GM23248 (cell line): ENCODE data around the gene STXBP3. TPM values are rescaled to one million over a fixed set of nuclear protein-coding genes. Genes with fewer than 3 reads are reported as not detected.

Source experiments
- DNase-seq: peaks from one replicate; pipeline ENCODE4 v3.0.0-alpha.2; 2015
- H2AFZ ChIP-seq: fragments of 200-600 bp; sonication (generic); 2 replicates; pipeline ENCODE4 v1.6.1; 2016; ENCODE audit warnings: antibody characterized with exemption
- H3F3A ChIP-seq: fragments of 200-600 bp; sonication (generic); 2 replicates; pipeline ENCODE4 v1.6.1; 2016; ENCODE audit warnings: mild to moderate bottlenecking, antibody characterized with exemption, mixed run types; ENCODE audit not compliant: insufficient read depth
- H3K27ac ChIP-seq: fragments of 200-600 bp; sonication (generic); 2 replicates; pipeline ENCODE4 v1.5.1; 2016; ENCODE audit warnings: mild to moderate bottlenecking
- H3K27me3 ChIP-seq: fragments of 200-600 bp; sonication (generic); replicated peaks from 2 replicates; pipeline ENCODE4 v1.6.1; 2016; ENCODE audit warnings: mild to moderate bottlenecking; ENCODE audit not compliant: insufficient read depth
- H3K36me3 ChIP-seq: fragments of 200-600 bp; sonication (generic); 2 replicates; pipeline ENCODE4 v1.6.1; 2016; ENCODE audit warnings: low read depth, mild to moderate bottlenecking
- H3K4me1 ChIP-seq: fragments of 200-600 bp; sonication (generic); 2 replicates; pipeline ENCODE4 v1.6.1; 2016; ENCODE audit warnings: mild to moderate bottlenecking; ENCODE audit not compliant: insufficient read depth
- H3K4me2 ChIP-seq: fragments of 200-600 bp; sonication (generic); one replicate; pipeline ENCODE4 v1.6.1; 2016; ENCODE audit warnings: mild to moderate bottlenecking; ENCODE audit not compliant: unreplicated experiment
- H3K4me3 ChIP-seq: fragments of 200-600 bp; sonication (generic); 2 replicates; pipeline ENCODE4 v1.5.1; 2016; ENCODE audit warnings: mild to moderate bottlenecking
- H3K79me2 ChIP-seq: fragments of 200-600 bp; sonication (generic); 2 replicates; pipeline ENCODE4 v1.6.1; 2016; ENCODE audit warnings: mild to moderate bottlenecking; ENCODE audit not compliant: insufficient read depth
- H3K9ac ChIP-seq: fragments of 200-600 bp; sonication (generic); 2 replicates; pipeline ENCODE4 v1.6.1; 2016; ENCODE audit warnings: mild to moderate bottlenecking
- H3K9me2 ChIP-seq: fragments of 200-600 bp; sonication (generic); 2 replicates; pipeline ENCODE4 v1.6.1; 2016; ENCODE audit warnings: mixed run types, mild to moderate bottlenecking, moderate library complexity; ENCODE audit not compliant: insufficient read depth
- H3K9me3 ChIP-seq: fragments of 200-600 bp; sonication (generic); one replicate; pipeline ENCODE4 v1.6.1; 2017; ENCODE audit warnings: low read depth
- H4K20me1 ChIP-seq: fragments of 200-600 bp; sonication (generic); 2 replicates; pipeline ENCODE4 v1.6.0; 2016; ENCODE audit not compliant: insufficient read depth
- EZH2 ChIP-seq: fragments of 200-600 bp; sonication (generic); IDR thresholded peaks from 2 replicates; pipeline ENCODE4 v1.6.1; 2018; ENCODE audit warnings: antibody characterized with exemption, mild to moderate bottlenecking; ENCODE audit not compliant: insufficient read depth, poor library complexity, severe bottlenecking
- EZH2phosphoT487 ChIP-seq: fragments of 200-600 bp; sonication (generic); IDR thresholded peaks from 2 replicates; pipeline ENCODE4 v1.6.1; 2018; ENCODE audit warnings: antibody characterized with exemption, moderate library complexity, mild to moderate bottlenecking, low read depth; ENCODE audit not compliant: insufficient read depth
- WGBS, 2 experiments: methylation state at CpG; one replicate each; pipeline ENCODE4 v1.1.6; 2015 to 2017; ENCODE audit warnings: low lambda C conversion rate in 2 of 2, low coverage in 1 of 2; ENCODE audit errors: missing lambda C conversion rate in 2 of 2; 5-methylcytosine and 5-hydroxymethylcytosine counted together
- in situ Hi-C: fragments of 300-500 bp; cut with MboI; formaldehyde crosslinking; loops from 2 replicates; pipeline ENCODE4 v1.15.0; 2020
- polyA plus RNA-seq: library from polyadenylated mRNA; unstranded; fragments of >200 nt; fragmentation: Nextera tagmentation; extraction: Ambion mirVana; gene quantifications from 2 replicates; pipeline ENCODE4 v1.2.1, GENCODE V29; 2016
- total RNA-seq: library from RNA; depleted of rRNA; stranded (reverse); fragments of >200 nt; shearing (Covaris generic); gene quantifications from 2 replicates; pipeline ENCODE4 v1.2.3, GENCODE V29; 2014

STXBP3 gene
- total and polyA plus RNA-seq, 2 experiments from 2014 or later, result 42.3 to 43.7 TPM

DNA sequence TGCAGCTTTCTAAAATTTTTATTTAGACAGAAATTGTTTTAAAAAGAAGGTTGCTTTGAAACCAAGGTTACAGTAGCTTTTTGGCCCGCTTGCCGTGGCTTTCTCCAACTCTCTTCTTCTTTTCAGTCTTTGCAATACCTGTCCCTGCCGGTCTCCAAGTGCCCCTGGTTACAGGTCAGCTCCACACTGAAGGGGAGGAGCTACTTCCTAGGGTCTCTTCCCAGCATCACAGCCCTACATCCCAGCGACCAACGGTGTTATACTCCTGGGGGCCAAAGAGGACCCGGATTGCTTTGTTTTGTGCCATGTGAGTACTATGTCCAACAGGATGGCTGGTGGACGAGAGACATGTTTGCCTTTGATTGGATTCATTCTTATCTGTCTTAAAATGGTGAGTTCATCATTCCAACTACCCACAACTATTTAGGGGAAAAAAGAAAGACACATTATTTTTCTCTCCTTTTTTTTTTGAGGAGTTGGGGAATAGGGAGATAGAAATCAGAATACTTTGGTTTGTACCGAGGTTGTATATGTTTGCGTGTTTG, 33.8 kb upstream of the STXBP3 start, which contains the start of gene FNDC7:
TSS of gene FNDC7 (plus strand) at position 303 of the 545 bp plus-strand sequence. CDS start at position 329, 26 bp downstream.
- Histone ChIP-seq H3K4me1 (no peaks in the 10 kb centered on the region), H3F3A (no peaks in the 10 kb centered on the region), H2AFZ (peak within 1 kb of the TSS; percentile 47; the same call in 1 of the 2 replicates), H3K27me3 (no peaks in the 10 kb centered on the region), H3K9ac (no peak within 1 kb of the TSS), H3K4me2 (no peak within 1 kb of the TSS), H3K79me2 (no peaks in the 10 kb centered on the region), H3K4me3 (no peak within 1 kb of the TSS), H3K9me2 (no peaks in the 10 kb centered on the region), H4K20me1 (no peaks in the 10 kb centered on the region), H3K9me3 (no peaks in the 10 kb centered on the region), H3K36me3 (no peaks in the 10 kb centered on the region), H3K27ac (no peak within 1 kb of the TSS)
- in situ Hi-C loops, result no loop called here
- no peak for TF ChIP-seq EZH2phosphoT487
- no peak for TF ChIP-seq EZH2
- no peak for DNase-seq
- WGBS, 2 experiments, result 51 to 52% methylated on average over 9 of the region's 9 CpGs

DNA sequence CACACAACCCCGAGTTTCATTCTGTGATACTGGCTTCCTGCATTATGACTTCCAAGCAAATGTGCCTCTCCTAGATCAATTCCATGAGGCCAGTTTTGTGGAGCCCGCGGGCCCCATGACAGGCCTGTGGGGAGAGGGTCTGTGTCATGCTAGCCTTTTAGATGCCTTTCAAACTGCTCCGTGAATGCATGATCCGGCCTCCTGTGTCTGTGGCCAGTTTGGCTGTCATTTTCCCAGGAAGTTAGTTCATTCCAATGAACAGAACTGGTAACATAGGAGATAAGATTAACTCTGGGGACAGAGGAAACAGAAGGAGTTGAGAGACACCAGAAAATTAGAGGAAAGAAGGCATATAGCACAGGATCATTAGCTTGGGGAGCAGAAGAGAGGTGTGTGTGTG, 30.5 kb upstream of the STXBP3 start:
- no peak overlapping the region for H3K4me3 ChIP-seq
- H4K20me1 ChIP-seq, result no peaks in the 10 kb centered on the region
- TF ChIP-seq EZH2phosphoT487 (no peak), EZH2 (no peak)
- H3K27ac ChIP-seq, result no peak overlapping the region
- H3K4me2 ChIP-seq, result no peak overlapping the region
- in situ Hi-C loops, result no loop called here
- DNase-seq, result no peak
- no peaks in the 10 kb centered on the region for H3K79me2 ChIP-seq
- 61 to 66% methylated on average over 5 of the region's 5 CpGs for WGBS, 2 experiments
- H3K9me2 ChIP-seq, result no peaks in the 10 kb centered on the region
- H3K4me1 ChIP-seq, result peaks cover 20% of the 10 kb centered on the region
- no peak overlapping the region for H2AFZ ChIP-seq
- H3K9me3 ChIP-seq, result no peaks in the 10 kb centered on the region
- peaks cover 22% of the 10 kb centered on the region for H3F3A ChIP-seq
- no peaks in the 10 kb centered on the region for H3K27me3 ChIP-seq
- no peaks in the 10 kb centered on the region for H3K36me3 ChIP-seq
- no peak overlapping the region for H3K9ac ChIP-seq

DNA sequence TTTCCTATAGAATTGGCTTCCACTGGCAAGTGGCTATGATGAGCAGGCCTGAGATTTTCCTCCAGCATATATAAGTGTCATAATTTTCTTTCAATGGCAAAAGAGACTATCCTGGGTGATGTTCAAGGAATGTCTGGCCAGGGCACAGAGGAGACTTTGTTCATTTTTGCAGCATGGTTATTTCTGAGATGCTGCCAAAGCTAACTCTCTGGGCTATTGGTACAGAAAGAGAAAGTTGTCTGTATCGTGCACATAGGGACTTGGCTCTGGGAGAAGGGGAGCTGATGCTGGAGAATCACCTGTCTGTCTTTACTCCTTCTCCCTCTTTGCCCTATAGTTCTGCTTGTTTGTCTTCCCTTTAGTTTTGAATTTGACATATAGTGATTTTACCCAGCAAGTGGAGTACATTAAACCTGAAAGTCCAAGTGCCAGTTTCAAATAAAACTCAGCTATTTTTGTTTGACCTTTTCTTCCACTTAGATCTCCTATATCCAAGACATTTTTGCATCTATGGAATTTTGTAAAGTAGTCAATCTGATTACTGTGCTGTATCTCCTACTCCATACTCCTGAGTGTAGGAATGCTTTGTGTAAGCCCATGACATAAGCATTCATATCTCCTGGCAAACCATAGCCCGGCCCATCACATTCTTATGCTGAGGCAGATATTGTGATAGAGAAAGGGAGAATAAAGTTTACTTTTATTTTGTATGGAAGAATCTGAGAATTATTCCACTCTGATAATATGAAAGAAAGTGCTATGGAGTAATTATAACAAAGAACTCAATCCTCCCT, 29.8 kb upstream of the STXBP3 start:
- Histone ChIP-seq H3K4me1 (peaks cover 25% of the 10 kb centered on the region), H3K4me2 (no peak overlapping the region), H3K9me3 (no peaks in the 10 kb centered on the region), H3K9ac (no peak overlapping the region), H3F3A (peaks cover 26% of the 10 kb centered on the region), H2AFZ (no peak overlapping the region), H3K9me2 (no peaks in the 10 kb centered on the region), H3K27ac (no peak overlapping the region), H4K20me1 (no peaks in the 10 kb centered on the region), H3K27me3 (no peaks in the 10 kb centered on the region), H3K79me2 (no peaks in the 10 kb centered on the region), H3K36me3 (no peaks in the 10 kb centered on the region), H3K4me3 (no peak overlapping the region)
- TF ChIP-seq EZH2phosphoT487, result no peak
- TF ChIP-seq EZH2, result no peak
- 81% methylated on average over 2 of the region's 2 CpGs for WGBS, 2 experiments
- DNase-seq, result no peak
- in situ Hi-C loops, result no loop called here

DNA sequence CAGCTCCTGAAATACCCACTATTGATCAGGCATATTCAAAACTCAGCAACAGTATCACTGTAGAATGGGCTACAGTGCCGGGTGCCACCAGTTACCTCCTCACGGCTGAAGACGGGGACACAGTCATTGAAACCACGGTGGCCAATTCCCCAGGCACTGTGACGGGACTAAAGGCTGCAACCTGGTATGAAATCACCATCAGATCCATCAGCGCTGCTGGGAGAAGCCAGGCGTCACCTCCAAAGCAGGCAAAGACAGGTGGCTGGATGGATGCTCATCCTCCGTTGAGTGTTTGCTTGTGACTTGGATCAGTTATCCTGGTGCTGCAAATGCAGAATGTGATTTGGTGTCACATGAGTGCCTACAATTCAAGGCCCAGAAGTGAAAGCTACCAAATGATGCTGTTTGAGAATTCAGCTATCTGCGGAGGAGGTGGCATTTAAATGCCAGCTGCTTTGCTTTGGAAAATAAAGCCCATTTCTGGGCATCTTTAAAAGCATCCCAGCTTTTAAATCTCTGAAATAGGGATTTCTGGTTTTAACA, 28.6 kb upstream of the STXBP3 start:
- no peaks in the 10 kb centered on the region for H3K79me2 ChIP-seq
- TF ChIP-seq EZH2 (no peak), EZH2phosphoT487 (no peak)
- peaks cover 35% of the 10 kb centered on the region for H3F3A ChIP-seq
- no peaks in the 10 kb centered on the region for H4K20me1 ChIP-seq
- no peak for DNase-seq
- WGBS, 2 experiments, result 81 to 82% methylated on average over 9 of the region's 9 CpGs
- no peak overlapping the region for H3K27ac ChIP-seq
- in situ Hi-C loops, result no loop called here
- H3K4me3 ChIP-seq, result no peak overlapping the region
- peaks cover 32% of the 10 kb centered on the region for H3K4me1 ChIP-seq
- no peaks in the 10 kb centered on the region for H3K9me2 ChIP-seq
- no peak overlapping the region for H2AFZ ChIP-seq
- no peaks in the 10 kb centered on the region for H3K27me3 ChIP-seq
- H3K9me3 ChIP-seq, result no peaks in the 10 kb centered on the region
- no peak overlapping the region for H3K9ac ChIP-seq
- H3K36me3 ChIP-seq, result no peaks in the 10 kb centered on the region
- H3K4me2 ChIP-seq, result no peak overlapping the region
